Gastrocnemius medialis (tissue), 4 donors: Measurements from ENCODE around the gene XPA. TPM values are rescaled to one million over a fixed set of nuclear protein-coding genes. Genes with fewer than 3 reads are reported as not detected.

ENCODE experiments used
- ATAC-seq, 2 donors: fragments of 150-250 bp; one replicate each; pipeline ENCODE4 v1.9.1; 2016
- DNase-seq, 2 donors: peaks; one replicate each; pipeline ENCODE4 v3.0.0-alpha.2; 2019
- H3K27ac ChIP-seq, 4 donors: fragments of 200-600 bp; sonication (generic); 1 replicate in 1 of 4; 2 replicates in 3 of 4; pipeline ENCODE4 v1.5.1; 2016 to 2018; ENCODE audit warnings: mild to moderate bottlenecking in 2 of 4, moderate library complexity in 1 of 4
- H3K27me3 ChIP-seq, 3 donors: fragments of 200-600 bp; sonication (generic) in 2 of 3; 1 replicate in 1 of 3; 2 replicates in 2 of 3; pipeline versions ENCODE4 v1.5.1 to v1.6.0; 2016 to 2019; ENCODE audit warnings: mild to moderate bottlenecking in 1 of 3, moderate library complexity in 1 of 3
- H3K36me3 ChIP-seq, 2 donors: fragments of 200-600 bp; sonication (generic) in 1 of 2; one replicate each; pipeline ENCODE4 v1.5.1; 2017 to 2018
- H3K4me1 ChIP-seq, 2 donors: fragments of 200-600 bp; sonication (generic) in 1 of 2; one replicate each; pipeline ENCODE4 v1.5.1; 2016 to 2017; ENCODE audit warnings: mild to moderate bottlenecking in 2 of 2
- H3K4me3 ChIP-seq, 4 donors: fragments of 200-600 bp; sonication (generic) in 3 of 4; 1 replicate in 1 of 4; 2 replicates in 3 of 4; pipeline ENCODE4 v1.5.1; 2016 to 2019; ENCODE audit warnings: mild to moderate bottlenecking in 2 of 4
- H3K9me3 ChIP-seq, 3 donors: fragments of 200-600 bp; sonication (generic) in 2 of 3; 1 replicate in 1 of 3; 2 replicates in 2 of 3; pipeline ENCODE4 v1.5.1; 2016 to 2019
- POLR2A ChIP-seq, 2 donors: fragments of 450-650 bp; IDR thresholded peaks; one replicate each; pipeline ENCODE4 v1.6.1; 2017; ENCODE audit warnings: antibody characterized with exemption in 2 of 2, mild to moderate bottlenecking in 2 of 2, moderate library complexity in 2 of 2
- in situ Hi-C, 4 donors: fragments of 200-750 bp; cut with MboI; loops; one replicate each; pipeline versions ENCODE4 v1.15.0 to v1.8.0; 2017; ENCODE audit warnings: low sequenced_read_pairs in 4 of 4
- intact Hi-C: fragments of 100-400 bp; cut with DNase I; formaldehyde crosslinking; loops from one replicate; pipeline ENCODE4 v1.15.1; 2023; ENCODE audit warnings: low total_unique reads
- total RNA-seq, 4 donors: library from RNA; depleted of rRNA; stranded (reverse); fragments of >200 nt; gene quantifications; one replicate each; pipeline versions ENCODE4 v1.1.0 to v1.2.3, GENCODE V29; 2016
- TF ChIP-seq, protein P1 (sequence below), 5 experiments: fragments of 450-650 bp in 3 of 5; fragments of 200-600 bp in 2 of 5; sonication (generic) in 2 of 5; IDR thresholded peaks in 4 of 5; conservative IDR thresholded peaks in 1 of 5; 1 replicate in 4 of 5; 2 replicates in 1 of 5; pipeline ENCODE4 v1.5.1; 2016 to 2019; ENCODE audit warnings: antibody characterized with exemption in 5 of 5, mild to moderate bottlenecking in 3 of 5, moderate library complexity in 3 of 5

Gene XPA
- total RNA-seq, 4 donors from 2014 or later, result 4.8 to 14.8 (median 9.7) TPM

DNA sequence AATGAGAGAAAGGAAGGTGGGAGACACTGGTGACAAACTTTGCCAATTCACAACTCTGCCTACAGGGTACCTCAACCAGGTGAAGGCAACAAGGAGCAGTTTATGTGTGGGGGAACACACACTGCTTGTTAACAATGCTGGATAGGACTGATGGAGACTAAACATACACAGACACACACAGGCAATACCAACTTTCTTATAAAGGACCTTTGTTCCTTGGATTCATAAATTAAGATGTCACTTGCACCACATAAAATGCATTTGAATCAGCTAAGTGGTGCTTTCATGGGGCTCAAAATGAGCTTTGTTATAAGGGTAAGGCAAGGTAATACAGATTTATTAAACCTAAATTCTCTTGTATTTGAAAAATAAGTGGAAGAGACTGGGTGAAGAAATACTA is 68.0 kb downstream of the XPA start:
- Histone ChIP-seq H3K4me3 (no peak overlapping the region), H3K27ac (peak overlapping the region in 2 of 4 donors; percentile 19 to 36), H3K36me3 (peaks cover 0 to 13% of the 10 kb centered on the region in 2 donors), H3K27me3 (no peaks in the 10 kb centered on the region), H3K9me3 (no peaks in the 10 kb centered on the region), H3K4me1 (peaks cover 42 to 44% of the 10 kb centered on the region in 2 donors)
- in situ Hi-C loops, result no loop called here
- intact Hi-C loops, result no loop called here
- DNase-seq (no peak), ATAC-seq (no peak)
- TF ChIP-seq POLR2A (IDR thresholded peaks at IDR 0.05), result no peak
- TF ChIP-seq, protein P1, sequence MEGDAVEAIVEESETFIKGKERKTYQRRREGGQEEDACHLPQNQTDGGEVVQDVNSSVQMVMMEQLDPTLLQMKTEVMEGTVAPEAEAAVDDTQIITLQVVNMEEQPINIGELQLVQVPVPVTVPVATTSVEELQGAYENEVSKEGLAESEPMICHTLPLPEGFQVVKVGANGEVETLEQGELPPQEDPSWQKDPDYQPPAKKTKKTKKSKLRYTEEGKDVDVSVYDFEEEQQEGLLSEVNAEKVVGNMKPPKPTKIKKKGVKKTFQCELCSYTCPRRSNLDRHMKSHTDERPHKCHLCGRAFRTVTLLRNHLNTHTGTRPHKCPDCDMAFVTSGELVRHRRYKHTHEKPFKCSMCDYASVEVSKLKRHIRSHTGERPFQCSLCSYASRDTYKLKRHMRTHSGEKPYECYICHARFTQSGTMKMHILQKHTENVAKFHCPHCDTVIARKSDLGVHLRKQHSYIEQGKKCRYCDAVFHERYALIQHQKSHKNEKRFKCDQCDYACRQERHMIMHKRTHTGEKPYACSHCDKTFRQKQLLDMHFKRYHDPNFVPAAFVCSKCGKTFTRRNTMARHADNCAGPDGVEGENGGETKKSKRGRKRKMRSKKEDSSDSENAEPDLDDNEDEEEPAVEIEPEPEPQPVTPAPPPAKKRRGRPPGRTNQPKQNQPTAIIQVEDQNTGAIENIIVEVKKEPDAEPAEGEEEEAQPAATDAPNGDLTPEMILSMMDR (IDR thresholded peaks at IDR 0.05 in 4 of 5, conservative IDR thresholded peaks at IDR 0.05 in 1 of 5), result no peak

DNA sequence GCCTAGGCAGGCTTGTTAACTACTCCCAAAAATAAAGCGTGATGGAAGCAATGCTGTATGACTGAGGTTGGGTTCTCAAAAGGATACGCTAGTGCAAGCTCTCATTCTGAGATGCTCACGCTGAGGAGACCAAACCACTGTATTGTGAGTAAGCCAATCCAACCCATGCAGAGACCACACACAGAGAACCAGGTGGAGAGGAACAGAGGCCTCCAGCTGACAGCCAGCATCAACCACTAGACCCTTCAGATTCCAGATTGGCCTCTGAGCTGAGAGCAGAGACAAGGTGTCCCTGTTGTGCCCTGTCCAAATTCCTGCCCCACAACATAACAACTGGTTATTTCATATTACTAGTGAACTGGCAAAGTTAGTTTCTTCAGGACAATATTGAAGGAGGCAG is 68.5 kb downstream of the XPA start:
- Histone ChIP-seq H3K36me3 (peaks cover 0 to 17% of the 10 kb centered on the region in 2 donors), H3K4me3 (no peak overlapping the region), H3K4me1 (peaks cover 42 to 44% of the 10 kb centered on the region in 2 donors), H3K27ac (peak overlapping the region in 2 of 4 donors; percentile 19 to 36), H3K9me3 (no peaks in the 10 kb centered on the region), H3K27me3 (no peaks in the 10 kb centered on the region)
- no peak for ATAC-seq
- TF ChIP-seq POLR2A (IDR thresholded peaks at IDR 0.05), result no peak
- intact Hi-C loops, result no loop called here
- no peak for DNase-seq
- in situ Hi-C loops, result no loop called here

DNA sequence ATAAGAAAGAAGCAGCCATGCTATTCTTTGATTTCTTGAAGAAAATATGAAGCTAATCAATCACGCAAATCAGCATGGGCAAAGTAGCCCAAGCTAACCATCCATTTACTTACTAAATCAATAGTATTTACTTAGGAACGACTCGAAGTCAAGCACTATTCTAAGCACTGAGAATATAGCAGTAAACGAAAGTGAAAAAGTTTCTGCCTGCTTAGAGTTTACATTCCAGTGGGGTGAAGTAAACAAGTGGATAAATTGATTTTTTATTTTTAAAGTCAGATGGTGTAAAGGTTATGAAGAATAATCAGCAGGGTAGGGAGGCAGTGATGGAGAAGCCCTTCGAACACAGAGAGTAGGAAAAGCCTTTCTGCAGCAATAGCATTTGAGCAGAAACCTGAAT is 69.5 kb downstream of the XPA start:
- intact Hi-C loops (no loop called here), in situ Hi-C loops (no loop called here)
- H3K4me1 ChIP-seq, result peaks cover 42 to 44% of the 10 kb centered on the region in 2 donors
- TF ChIP-seq POLR2A (IDR thresholded peaks at IDR 0.05), result no peak
- TF ChIP-seq, protein P1 (IDR thresholded peaks at IDR 0.05 in 4 of 5, conservative IDR thresholded peaks at IDR 0.05 in 1 of 5), result no peak
- no peak overlapping the region for H3K4me3 ChIP-seq
- ATAC-seq (no peak), DNase-seq (no peak)
- peak overlapping the region in 1 of 4 donors; percentile 6 for H3K27ac ChIP-seq
- peaks cover 0 to 24% of the 10 kb centered on the region in 2 donors for H3K36me3 ChIP-seq
- no peaks in the 10 kb centered on the region for H3K9me3 ChIP-seq
- no peaks in the 10 kb centered on the region for H3K27me3 ChIP-seq

DNA sequence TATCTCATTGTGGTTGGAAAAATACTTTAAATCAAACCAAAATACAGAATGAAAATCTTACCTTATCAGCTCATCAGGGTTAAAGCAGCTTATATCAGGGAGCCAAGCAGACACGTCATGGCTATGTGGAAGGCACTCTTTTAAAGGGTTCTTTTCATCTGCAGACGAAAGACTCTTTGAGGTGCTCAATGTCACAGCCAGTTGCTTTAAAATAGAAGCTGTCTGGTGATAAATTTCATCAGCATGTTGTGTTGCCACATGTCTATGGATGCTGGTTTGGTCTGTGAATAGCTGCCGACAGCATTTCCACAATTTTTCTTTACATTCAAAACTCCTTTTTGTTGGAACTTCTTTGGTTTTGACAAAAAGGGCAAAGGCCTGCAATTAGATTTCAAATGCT is 71.5 kb downstream of the XPA start:
- in situ Hi-C loops, result no loop called here
- intact Hi-C loops, result no loop called here
- no peak for TF ChIP-seq POLR2A (IDR thresholded peaks at IDR 0.05)
- TF ChIP-seq, protein P1 (IDR thresholded peaks at IDR 0.05 in 4 of 5, conservative IDR thresholded peaks at IDR 0.05 in 1 of 5), result no peak
- ATAC-seq, result peak; percentile 60 to 86
- no peak for DNase-seq
- Histone ChIP-seq H3K9me3 (no peaks in the 10 kb centered on the region), H3K36me3 (peaks cover 0 to 29% of the 10 kb centered on the region in 2 donors), H3K4me3 (no peak overlapping the region), H3K27me3 (no peaks in the 10 kb centered on the region), H3K27ac (peak overlapping the region; percentile 57 to 64 (median 58)), H3K4me1 (peaks cover 26 to 28% of the 10 kb centered on the region in 2 donors)

Other genes with a start within 250 kb of the XPA start
- 100 to 1,000 TPM in 3 of 4 donors, 10 to 100 TPM in 1; 82.3 to 202 (median 175) TPM for gene TMOD1, start 195.7 kb downstream of the XPA start, total RNA-seq
- 10 to 100 TPM; 11.6 to 19.9 (median 14.5) TPM for gene TSTD2, start 64.0 kb downstream of the XPA start, total RNA-seq
- 10 to 100 TPM in 3 of 4 donors, 1 to 10 TPM in 1; 8.2 to 17.2 (median 15.7) TPM for gene NCBP1, start 63.5 kb downstream of the XPA start, total RNA-seq
- gene FOXE1, start 155.9 kb upstream of the XPA start, total RNA-seq, result not detected
- gene TRMO, start 225.2 kb upstream of the XPA start, total RNA-seq, result 10 to 100 TPM; 10.5 to 23.4 (median 15.7) TPM
- under 1 TPM in 1 of 4 donors, not detected in 3; 0.16 TPM for gene HEMGN, start 240.8 kb upstream of the XPA start, total RNA-seq